Gastroesophageal sphincter (tissue), 3 donors: Measurements from ENCODE around the gene ZSWIM4.

ENCODE experiments used
- POLR2AphosphoS5 ChIP-seq: sonication (generic); formaldehyde crosslinking; IDR thresholded peaks from one replicate; pipeline ENCODE4 v1.6.1; 2017; ENCODE audit warnings: antibody characterized with exemption
- TF ChIP-seq, protein P1 (sequence below), 4 experiments: fragments of 200-600 bp in 2 of 4; fragments of 450-650 bp in 2 of 4; sonication (generic) in 1 of 4; IDR thresholded peaks; one replicate each; pipeline ENCODE4 v1.5.1; 2017 to 2019; ENCODE audit warnings: antibody characterized with exemption in 4 of 4, mild to moderate bottlenecking in 2 of 4, moderate library complexity in 2 of 4

GRCh38 chr19:13799669-13800068 lies 4.4 kb downstream of the ZSWIM4 start:
- TF ChIP-seq, protein P1, sequence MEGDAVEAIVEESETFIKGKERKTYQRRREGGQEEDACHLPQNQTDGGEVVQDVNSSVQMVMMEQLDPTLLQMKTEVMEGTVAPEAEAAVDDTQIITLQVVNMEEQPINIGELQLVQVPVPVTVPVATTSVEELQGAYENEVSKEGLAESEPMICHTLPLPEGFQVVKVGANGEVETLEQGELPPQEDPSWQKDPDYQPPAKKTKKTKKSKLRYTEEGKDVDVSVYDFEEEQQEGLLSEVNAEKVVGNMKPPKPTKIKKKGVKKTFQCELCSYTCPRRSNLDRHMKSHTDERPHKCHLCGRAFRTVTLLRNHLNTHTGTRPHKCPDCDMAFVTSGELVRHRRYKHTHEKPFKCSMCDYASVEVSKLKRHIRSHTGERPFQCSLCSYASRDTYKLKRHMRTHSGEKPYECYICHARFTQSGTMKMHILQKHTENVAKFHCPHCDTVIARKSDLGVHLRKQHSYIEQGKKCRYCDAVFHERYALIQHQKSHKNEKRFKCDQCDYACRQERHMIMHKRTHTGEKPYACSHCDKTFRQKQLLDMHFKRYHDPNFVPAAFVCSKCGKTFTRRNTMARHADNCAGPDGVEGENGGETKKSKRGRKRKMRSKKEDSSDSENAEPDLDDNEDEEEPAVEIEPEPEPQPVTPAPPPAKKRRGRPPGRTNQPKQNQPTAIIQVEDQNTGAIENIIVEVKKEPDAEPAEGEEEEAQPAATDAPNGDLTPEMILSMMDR (IDR thresholded peaks at IDR 0.05): no peak
- no peak for TF ChIP-seq POLR2AphosphoS5
